ENCODE results near the gene SCN3A.

The SCN3A gene

DNA sequence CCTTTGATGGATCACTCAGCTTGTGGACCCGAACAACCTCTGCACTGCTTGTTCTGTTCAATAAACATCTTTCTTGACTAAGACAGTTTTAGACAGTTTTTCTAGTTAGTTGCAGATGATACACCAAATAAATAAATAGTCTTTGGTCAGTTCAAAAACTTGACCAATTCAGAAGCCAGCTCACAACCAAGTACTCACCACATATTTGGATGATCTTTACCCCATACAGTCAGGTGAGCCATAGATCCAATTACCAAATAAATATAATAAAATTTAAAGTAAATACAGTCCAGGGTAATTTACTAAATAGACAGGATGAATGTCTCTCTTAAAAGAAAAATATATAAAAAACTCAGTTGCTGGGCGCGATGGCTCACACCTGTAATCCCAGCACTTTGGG, 18.2 kb downstream of the SCN3A start:
- no peak for DNase-seq

- no peak for DNase-seq
These were observed 21.8 kb downstream of the SCN3A start for GRCh38 chr2:165182029-165182428.

DNA sequence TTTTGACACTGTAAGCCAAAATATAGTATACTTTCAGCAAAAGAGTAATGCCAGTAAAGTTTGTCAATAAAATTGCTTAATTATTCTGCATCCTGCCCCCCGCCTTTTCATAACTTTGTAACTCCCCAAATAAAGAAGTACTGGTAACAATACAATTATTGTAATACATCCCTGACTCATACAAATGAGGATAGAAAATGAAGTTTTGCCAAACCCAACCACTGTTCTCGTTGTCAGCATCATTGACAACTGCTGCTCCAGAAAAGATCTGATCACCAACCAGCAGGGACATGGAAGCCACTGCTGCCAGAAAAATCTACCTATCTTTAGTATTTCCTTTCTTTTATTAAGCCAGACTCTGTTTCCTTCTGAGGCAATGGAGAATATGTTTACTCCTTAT, 27.1 kb downstream of the SCN3A start:
- DNase-seq = no peak

DNA sequence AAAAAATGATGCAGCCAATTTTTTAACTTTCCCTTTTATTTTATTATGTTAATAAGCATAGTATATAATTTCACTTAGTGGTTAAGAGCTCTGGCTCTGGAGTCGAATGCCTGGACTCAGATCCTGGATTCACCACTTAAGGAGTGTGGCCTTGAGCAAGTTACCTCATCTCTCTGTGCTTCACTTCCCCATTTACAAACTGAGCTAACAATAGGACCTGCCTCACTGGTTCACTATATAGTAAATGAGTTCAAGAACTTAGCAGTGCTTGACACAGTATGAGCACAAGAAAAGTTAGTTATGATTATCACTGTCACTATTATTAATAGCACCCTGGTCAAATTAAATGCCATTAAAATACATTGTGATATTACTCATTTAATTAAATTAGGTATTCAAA, 30.6 kb downstream of the SCN3A start:
- DNase-seq = no peak

DNA sequence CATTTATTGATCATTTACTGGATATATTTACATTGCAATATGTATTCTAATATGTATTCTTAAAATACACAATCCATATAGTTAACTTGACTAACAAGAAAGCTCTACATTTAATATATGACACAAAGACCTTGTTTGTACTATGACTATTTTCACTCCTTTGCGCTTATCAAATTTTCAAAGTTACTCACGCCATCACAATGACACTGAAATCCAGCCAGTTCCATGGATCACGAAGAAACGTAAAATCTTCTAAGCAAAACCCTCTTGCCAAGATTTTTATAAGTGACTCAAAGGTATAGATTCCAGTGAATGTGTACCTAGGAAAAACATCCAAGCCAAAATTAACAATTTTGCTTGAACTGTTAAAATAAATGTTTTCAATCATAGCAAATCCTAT, 39.6 kb downstream of the SCN3A start:
- DNase-seq = no peak

DNA sequence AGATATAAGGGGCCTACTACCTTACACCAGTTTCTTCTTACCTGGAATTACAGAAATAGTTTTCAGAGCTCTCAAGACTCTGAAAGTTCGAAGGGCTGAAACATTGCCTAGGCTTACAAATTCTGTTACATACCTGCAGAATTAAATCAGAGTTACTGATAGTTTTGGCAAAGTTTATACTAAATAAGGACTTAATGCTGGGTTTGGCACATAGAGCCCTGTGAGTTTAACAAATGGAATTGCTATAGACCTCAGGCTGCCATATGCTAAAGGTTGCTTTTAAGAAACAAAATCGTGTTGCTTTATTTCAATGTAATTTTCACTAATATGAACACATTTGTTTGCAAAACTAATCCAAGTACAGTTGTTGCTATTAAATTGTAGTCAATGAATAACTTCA, 40.1 kb downstream of the SCN3A start:
- DNase-seq = no peak

DNA sequence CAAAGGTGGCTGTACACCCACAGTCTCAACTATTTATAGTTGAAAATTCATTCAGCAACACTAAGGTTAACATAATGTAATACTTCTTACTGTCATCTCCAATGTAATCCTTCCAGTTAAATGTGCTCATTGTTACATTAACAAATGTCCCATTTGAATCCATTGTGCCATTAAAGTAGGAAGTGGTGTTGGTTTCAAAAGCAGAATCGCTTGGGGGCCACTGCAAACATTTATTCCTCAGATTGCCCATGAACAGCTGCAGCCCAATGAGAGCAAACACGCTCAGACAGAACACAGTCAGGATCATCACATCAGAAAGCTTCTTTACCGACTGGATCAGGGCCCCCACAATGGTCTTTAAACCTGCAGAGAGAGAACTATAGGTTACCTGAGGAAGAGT, 41.4 kb downstream of the SCN3A start:
- no peak for DNase-seq

DNA sequence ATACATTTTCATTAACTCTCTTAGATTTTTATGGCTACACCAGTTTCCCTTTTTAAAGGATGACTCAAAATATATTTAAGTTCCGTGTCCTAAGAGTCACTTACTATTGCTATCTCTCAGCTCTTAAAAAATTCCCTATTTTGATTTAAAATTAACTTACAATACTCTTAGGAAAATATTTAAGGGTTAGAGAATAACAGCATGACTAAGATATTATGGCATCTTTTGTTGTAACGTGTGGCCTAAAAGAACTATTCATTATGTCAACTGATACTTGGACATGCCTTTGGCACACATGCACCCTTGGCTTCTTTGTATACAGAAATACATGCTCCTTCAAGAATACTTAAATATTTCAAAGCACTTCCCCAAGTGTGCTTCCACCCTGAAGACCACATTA, 42.3 kb downstream of the SCN3A start:
- DNase-seq = no peak

DNA sequence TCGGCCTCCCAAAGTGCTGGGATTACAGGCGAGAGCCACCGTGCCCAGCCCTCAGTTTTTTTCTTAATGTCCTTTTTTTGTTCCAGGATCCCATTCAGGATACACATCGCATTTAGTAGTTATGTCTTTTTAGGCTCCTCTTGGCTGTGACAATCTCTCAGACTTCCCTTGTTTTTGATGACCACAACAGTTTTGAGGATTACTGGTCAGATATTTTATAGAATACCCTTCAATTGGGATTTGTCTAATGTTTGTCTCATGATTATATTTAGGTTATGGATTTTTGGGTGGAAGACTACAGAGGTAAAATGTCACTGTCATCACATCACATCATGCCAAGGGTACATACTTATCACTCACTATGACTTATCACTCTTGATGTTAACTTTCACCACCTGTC, 46.7 kb downstream of the SCN3A start:
- DNase-seq = no peak

GRCh38 chr2:165155152-165155551, 48.7 kb downstream of the SCN3A start:
- no peak for DNase-seq

DNA sequence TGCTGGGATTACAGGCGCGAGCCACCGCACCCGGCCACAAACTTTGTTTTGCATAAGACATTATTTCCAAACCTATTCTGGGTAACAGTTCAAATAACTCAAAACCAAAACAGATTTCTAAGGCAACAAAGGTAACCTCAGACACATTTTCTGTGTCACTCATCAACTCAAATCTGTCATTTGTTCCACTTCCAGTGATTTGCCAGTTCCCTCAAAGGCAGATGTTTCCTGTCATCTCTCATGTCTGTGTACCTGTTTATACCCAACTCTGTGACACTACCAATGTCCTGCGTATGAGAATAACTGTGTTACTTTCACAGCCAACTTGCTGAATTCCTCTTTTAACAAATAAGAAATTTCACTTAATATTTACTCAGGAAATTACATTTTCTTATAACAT, 54.4 kb downstream of the SCN3A start:
- DNase-seq = no peak

GRCh38 chr2:165147186-165148045, 56.4 kb downstream of the SCN3A start:
- no peak for DNase-seq

DNA sequence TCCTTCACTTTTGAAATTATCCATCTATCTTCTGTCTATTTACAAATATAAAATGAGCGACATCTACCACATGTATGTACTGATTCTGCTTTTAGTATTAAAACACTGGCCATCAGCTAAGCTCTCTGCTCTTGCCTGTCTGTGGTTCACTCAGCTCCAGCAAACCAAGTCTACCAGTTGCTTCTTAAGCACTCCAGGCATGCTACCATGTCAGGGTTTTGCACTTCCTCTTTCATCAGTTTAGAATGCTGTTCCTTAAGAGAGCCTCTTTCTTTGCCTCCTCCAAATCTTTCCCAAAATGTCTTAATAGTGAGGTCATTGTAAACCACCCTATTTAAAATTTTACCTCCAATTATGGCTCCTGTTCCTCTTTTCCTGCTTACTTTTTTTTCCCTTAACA, 59.5 kb downstream of the SCN3A start:
- DNase-seq = no peak

DNA sequence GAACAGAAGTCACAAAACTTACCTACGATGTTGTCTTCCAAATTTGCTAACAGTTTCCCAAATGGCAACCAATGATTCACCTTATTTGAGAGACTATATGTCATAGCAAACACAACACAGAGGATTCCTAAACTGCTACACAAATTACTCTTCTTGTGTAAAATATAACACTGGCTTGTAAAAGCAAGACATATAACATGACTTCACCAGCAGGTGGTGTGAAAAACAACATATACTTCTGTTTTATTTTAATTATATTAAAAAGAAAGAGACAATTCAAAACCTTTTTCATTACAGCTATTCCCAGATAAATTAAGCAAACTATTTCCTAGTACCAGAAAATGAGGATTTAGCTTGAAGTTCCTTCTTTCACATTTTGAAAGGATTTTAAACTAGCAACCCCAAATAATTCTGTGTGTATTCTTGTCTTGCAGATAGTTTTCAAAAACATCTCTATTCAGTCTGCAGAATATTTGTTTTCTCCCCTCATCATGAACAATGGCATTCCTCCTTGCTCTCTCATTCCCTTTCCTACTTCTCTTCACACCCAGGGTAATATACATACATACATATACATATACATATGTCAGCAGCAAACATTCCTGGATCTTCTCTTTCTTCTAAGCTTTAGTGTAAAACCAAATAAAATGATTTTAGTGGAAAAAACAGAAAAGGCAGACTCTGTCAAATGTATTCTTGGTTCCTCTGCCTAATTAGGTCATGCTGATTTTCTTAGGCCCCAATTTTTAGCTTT, 62.1 kb downstream of the SCN3A start:
- no peak for DNase-seq

DNA sequence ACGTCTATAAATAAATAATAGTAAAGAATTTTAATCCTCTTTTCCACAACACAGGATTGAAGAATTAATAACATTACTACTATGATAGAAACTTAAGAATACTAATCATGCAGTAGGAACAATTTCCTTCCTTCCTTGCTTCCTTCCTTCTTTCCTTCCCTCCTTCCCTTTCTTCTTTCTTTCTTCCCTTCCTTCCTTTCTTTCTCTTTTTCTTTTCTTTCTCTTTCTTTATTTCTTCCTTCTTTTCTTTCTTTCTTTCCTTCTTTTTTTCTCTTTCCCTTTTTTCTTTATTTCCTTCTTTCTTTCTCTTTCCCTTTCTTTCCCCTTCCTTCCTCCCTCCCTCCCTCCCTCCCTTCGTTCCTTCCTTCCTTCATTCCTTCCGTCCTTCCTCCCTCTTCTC, 77.6 kb downstream of the SCN3A start:
- DNase-seq = no peak

DNA sequence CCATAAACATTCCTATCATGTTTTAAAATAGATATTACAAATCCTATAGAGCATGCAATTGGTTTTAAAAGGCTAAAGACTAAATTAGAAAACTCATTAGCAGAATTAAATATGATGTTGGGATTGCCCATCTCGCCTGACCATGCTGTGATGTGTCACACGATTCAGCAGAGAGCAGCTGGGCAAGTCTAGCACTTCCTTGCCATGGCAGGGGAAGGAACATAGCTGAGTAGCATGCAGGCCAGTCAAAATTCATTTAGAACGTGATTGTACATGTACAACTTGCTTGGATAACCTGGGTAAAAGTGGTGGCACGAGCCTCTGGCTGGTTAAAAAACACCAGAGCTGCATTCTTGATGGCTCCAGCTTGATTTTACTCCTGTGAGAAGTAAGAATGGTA, 81.3 kb downstream of the SCN3A start:
- no peak for DNase-seq

GRCh38 chr2:165120740-165121467, 82.9 kb downstream of the SCN3A start:
- no peak for DNase-seq

DNA sequence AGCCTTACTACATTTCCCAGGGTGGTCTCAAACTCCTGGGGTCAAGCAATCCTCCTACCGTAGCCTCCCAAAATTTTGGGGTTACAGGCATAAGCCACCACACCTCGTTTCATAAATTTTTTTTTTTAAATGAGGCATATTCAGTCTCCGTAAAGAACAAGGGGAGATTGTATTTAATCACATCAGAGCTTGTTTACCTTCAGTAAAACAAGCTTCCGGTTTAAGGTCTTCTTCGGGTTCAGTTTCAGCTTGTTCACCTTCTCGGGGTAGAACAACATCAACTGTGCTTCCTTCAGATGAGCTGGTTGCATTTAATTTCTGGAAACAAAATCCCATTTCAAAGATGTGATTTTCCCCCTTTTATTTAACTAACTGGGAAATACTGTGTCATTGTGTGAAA, 88.6 kb downstream of the SCN3A start:
- DNase-seq = no peak

- DNase-seq = no peak
These were observed 89.4 kb downstream of the SCN3A start for GRCh38 chr2:165114346-165114939.

GRCh38 chr2:165113414-165113813, 90.4 kb downstream of the SCN3A start:
- no peak for DNase-seq

- DNase-seq = no peak
These were observed 91.1 kb downstream of the SCN3A start for GRCh38 chr2:165112789-165113188.

DNA sequence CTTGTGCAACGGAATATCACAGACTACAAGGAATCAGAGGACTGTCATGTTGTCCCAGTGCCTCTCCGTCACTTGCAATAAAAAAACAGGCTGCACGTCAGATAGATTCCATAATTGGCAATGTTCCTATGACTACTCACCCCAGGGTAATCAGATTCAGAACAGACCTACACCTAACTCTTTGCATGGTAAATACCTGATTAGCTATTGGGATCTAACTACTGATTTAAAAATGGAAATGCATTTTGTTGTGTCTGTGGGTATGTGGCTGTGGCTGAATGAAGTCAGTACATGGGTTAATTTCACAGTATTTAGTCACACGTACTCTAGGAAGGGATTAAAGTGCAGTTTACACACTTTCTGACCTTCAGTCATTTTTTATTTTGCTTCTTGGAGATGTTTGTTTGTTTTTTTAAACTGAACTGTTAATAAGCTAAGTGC, 91.7 kb downstream of the SCN3A start:
- no peak for DNase-seq

DNA sequence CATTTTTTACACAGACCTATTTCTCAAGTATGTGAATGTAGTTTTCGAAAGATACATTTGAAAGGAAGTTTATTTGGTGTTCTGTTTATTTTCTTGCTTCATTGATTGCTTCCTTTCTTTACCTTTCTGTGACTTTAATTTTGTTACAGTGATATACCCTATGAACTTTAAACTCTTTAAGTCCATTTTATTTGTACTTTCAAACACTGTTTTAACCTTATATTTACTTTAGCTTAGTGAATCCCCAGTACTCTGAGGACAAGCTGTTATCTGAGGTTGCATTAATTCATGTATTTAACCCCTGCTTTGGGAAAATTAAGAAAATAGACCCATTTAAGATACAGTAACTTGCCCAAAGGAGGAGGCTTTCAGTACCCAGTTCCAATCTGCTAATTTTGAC, 93.5 kb downstream of the SCN3A start:
- no peak for DNase-seq
